Thyroid gland (tissue), 4 donors: Measurements from ENCODE around the gene PTPN18.

Experiments
- CTCF ChIP-seq, 6 experiments: fragments of 200-600 bp in 3 of 6; fragments of 450-650 bp in 3 of 6; sonication (generic) in 3 of 6; IDR thresholded peaks; one replicate each; pipeline ENCODE4 v1.5.1; 2016 to 2019; ENCODE audit warnings: antibody characterized with exemption in 6 of 6, mild to moderate bottlenecking in 2 of 6, inconsistent platforms in 1 of 6, moderate library complexity in 1 of 6
- POLR2A ChIP-seq, 2 donors: fragments of 450-650 bp; IDR thresholded peaks; one replicate each; pipeline ENCODE4 v1.6.1; 2017; ENCODE audit warnings: antibody characterized with exemption in 2 of 2, mild to moderate bottlenecking in 2 of 2, moderate library complexity in 1 of 2

GRCh38 chr2:130347220-130347925 lies 8.5 kb upstream of the PTPN18 start:
- TF ChIP-seq CTCF (IDR thresholded peaks at IDR 0.05): no peak
- no peak for TF ChIP-seq POLR2A (IDR thresholded peaks at IDR 0.05)
